Osteoblast (primary cell): ENCODE results near the gene KCTD19. TPM values are rescaled to one million over a fixed set of nuclear protein-coding genes. Genes with fewer than 3 reads are reported as not detected.
A peak's percentile ranks its signal among the peaks of the same experiment; 100 is the strongest.

Experiments
- DNase-seq: peaks from one replicate; pipeline ENCODE4 v3.0.0; 2011; ENCODE audit warnings: low spot score, mixed read lengths; ENCODE audit not compliant: insufficient read length; ENCODE audit errors: missing footprints
- H2AFZ ChIP-seq: 2 replicates; pipeline ENCODE4 v1.6.0; 2011; ENCODE audit warnings: mild to moderate bottlenecking, low read length
- H3K27ac ChIP-seq: 2 replicates; pipeline ENCODE4 v1.5.1; 2011; ENCODE audit warnings: mild to moderate bottlenecking, low read depth, low read length, moderate library complexity
- H3K27me3 ChIP-seq: 2 replicates; pipeline ENCODE4 v1.6.0; 2012; ENCODE audit warnings: mild to moderate bottlenecking, control low read depth, inconsistent platforms, low read length, moderate library complexity; ENCODE audit not compliant: insufficient read depth
- H3K36me3 ChIP-seq: 2 replicates; pipeline ENCODE4 v1.5.1; 2011; ENCODE audit warnings: mild to moderate bottlenecking, low read length, control low read depth, moderate library complexity; ENCODE audit not compliant: insufficient read depth
- H3K4me1 ChIP-seq: 2 replicates; pipeline ENCODE4 v1.5.1; 2011; ENCODE audit warnings: mild to moderate bottlenecking, low read length, control low read depth, moderate library complexity; ENCODE audit not compliant: insufficient read depth
- H3K4me2 ChIP-seq: 2 replicates; pipeline ENCODE4 v1.6.0; 2011; ENCODE audit warnings: mild to moderate bottlenecking, low read length; ENCODE audit not compliant: insufficient read depth
- H3K4me3 ChIP-seq: fragments of 200-600 bp; sonication (generic); 3 replicates; pipeline ENCODE4 v1.5.1; 2012; ENCODE audit warnings: mild to moderate bottlenecking, low read length, inconsistent platforms; ENCODE audit not compliant: insufficient read depth
- H3K79me2 ChIP-seq: 2 replicates; pipeline ENCODE4 v1.6.0; 2012; ENCODE audit warnings: mild to moderate bottlenecking, low read length, control low read depth, inconsistent platforms; ENCODE audit not compliant: insufficient read depth
- H3K9me3 ChIP-seq: 2 replicates; pipeline ENCODE4 v1.5.1; 2011; ENCODE audit warnings: low read depth, low read length, control low read depth
- H4K20me1 ChIP-seq: 2 replicates; pipeline ENCODE4 v1.6.0; 2012; ENCODE audit warnings: mild to moderate bottlenecking, low read length, control low read depth; ENCODE audit not compliant: insufficient read depth
- CTCF ChIP-seq: IDR thresholded peaks from 2 replicates; pipeline ENCODE4 v1.5.1; 2011; ENCODE audit warnings: mild to moderate bottlenecking, low read depth, low read length, moderate library complexity; ENCODE audit errors: extremely low read depth
- total RNA-seq: library from RNA; depleted of rRNA; stranded (reverse); fragments of >200 nt; gene quantifications from 2 replicates; pipeline ENCODE4 v1.2.3, GENCODE V29; 2012

KCTD19 gene
- total RNA-seq, 1 donor: not detected

- H3K27ac ChIP-seq: no peak overlapping the region
- no peaks in the 10 kb centered on the region for H4K20me1 ChIP-seq
- H3K4me2 ChIP-seq: no peak overlapping the region
- no peak for TF ChIP-seq CTCF
- H3K4me1 ChIP-seq: peaks cover 32% of the 10 kb centered on the region
- H3K4me3 ChIP-seq: no peak overlapping the region
- H3K79me2 ChIP-seq: no peaks in the 10 kb centered on the region
- peaks cover 8% of the 10 kb centered on the region for H3K36me3 ChIP-seq
- H3K27me3 ChIP-seq: no peaks in the 10 kb centered on the region
- H3K9me3 ChIP-seq: no peaks in the 10 kb centered on the region
- no peak overlapping the region for H2AFZ ChIP-seq
- peak; percentile 14 for DNase-seq
These were observed 60.7 kb downstream of the KCTD19 start for GRCh38 chr16:67265834-67266233.

GRCh38 chr16:67264866-67265265 is 61.7 kb downstream of the KCTD19 start:
- Histone ChIP-seq H3K27me3 (no peaks in the 10 kb centered on the region), H4K20me1 (no peaks in the 10 kb centered on the region), H3K9me3 (no peaks in the 10 kb centered on the region), H2AFZ (no peak overlapping the region), H3K36me3 (peaks cover 3% of the 10 kb centered on the region), H3K4me2 (no peak overlapping the region), H3K4me3 (no peak overlapping the region), H3K79me2 (no peaks in the 10 kb centered on the region), H3K4me1 (peaks cover 31% of the 10 kb centered on the region), H3K27ac (no peak overlapping the region)
- no peak for TF ChIP-seq CTCF
- no peak for DNase-seq

GRCh38 chr16:67264277-67264676 is 62.3 kb downstream of the KCTD19 start:
- Histone ChIP-seq H3K4me3 (no peak overlapping the region), H3K36me3 (peaks cover 3% of the 10 kb centered on the region), H3K9me3 (no peaks in the 10 kb centered on the region), H4K20me1 (no peaks in the 10 kb centered on the region), H3K4me1 (peaks cover 25% of the 10 kb centered on the region), H3K4me2 (no peak overlapping the region), H3K27me3 (no peaks in the 10 kb centered on the region), H2AFZ (no peak overlapping the region), H3K79me2 (no peaks in the 10 kb centered on the region), H3K27ac (no peak overlapping the region)
- TF ChIP-seq CTCF: peak; percentile 24
- peak; percentile 51 for DNase-seq

- TF ChIP-seq CTCF: no peak
- Histone ChIP-seq H3K36me3 (peaks cover 3% of the 10 kb centered on the region), H3K4me3 (no peak overlapping the region), H3K4me1 (peaks cover 16% of the 10 kb centered on the region), H3K4me2 (no peak overlapping the region), H3K27me3 (no peaks in the 10 kb centered on the region), H2AFZ (no peak overlapping the region), H3K79me2 (no peaks in the 10 kb centered on the region), H4K20me1 (no peaks in the 10 kb centered on the region), H3K9me3 (no peaks in the 10 kb centered on the region), H3K27ac (no peak overlapping the region)
- DNase-seq: peak; percentile 53
These were observed 63.3 kb downstream of the KCTD19 start for GRCh38 chr16:67263201-67263600.
